ENCODE data around the gene DDX46.

- TF ChIP-seq YY1 (IDR thresholded peaks at IDR 0.05; ENCODE audit: insufficient read depth, insufficient read length) (no peak), SUZ12 (IDR thresholded peaks at IDR 0.05; ENCODE audit: extremely low read depth, insufficient read depth, insufficient read length) (no peak)
Measured at GRCh38 chr5:134787692-134788091, 29.1 kb downstream of the DDX46 start.
